Measurements from ENCODE around the gene ODAD2. TPM values are rescaled to one million over a fixed set of nuclear protein-coding genes. Genes with fewer than 3 reads are reported as not detected.

The ODAD2 gene
- total RNA-seq, 2 experiments from 2014 or later = not detected

- no peaks in the 10 kb centered on the region for H3K79me2 ChIP-seq (ENCODE audit: insufficient read depth, low read depth, low read length)
- no peaks in the 10 kb centered on the region for H3K4me1 ChIP-seq (ENCODE audit: insufficient read depth, low read length, poor library complexity, severe bottlenecking)
- no peak overlapping the region for H3K4me3 ChIP-seq (ENCODE audit: low read depth, low read length, poor library complexity, severe bottlenecking)
- no peaks in the 10 kb centered on the region for H4K20me1 ChIP-seq (ENCODE audit: insufficient read depth, low read length)
- intact Hi-C loops (cut with micrococcal nuclease; ENCODE audit: unreplicated experiment) = no loop called here
- ChIA-PET POLR2A (no interaction called here), CTCF (ENCODE audit: unreplicated experiment) (no interaction called here)
- TF ChIP-seq CTCF (conservative IDR thresholded peaks at IDR 0.05; ENCODE audit: low read length) = no peak
- no peak for TF ChIP-seq EZH2phosphoT487 (IDR thresholded peaks at IDR 0.05; ENCODE audit: borderline replicate concordance, low read depth, low read length)
- no peak for DNase-seq (ENCODE audit: low spot score)
- H2AFZ ChIP-seq (ENCODE audit: low read length) = no peak overlapping the region
- H3K27ac ChIP-seq (ENCODE audit: low read depth, low read length, poor library complexity, severe bottlenecking) = no peak overlapping the region
- H3K4me2 ChIP-seq (ENCODE audit: low read length) = no peak overlapping the region
- H3K9me2 ChIP-seq (ENCODE audit: insufficient read depth, low read length) = no peaks in the 10 kb centered on the region
- no TSS peak for BruUV-seq (replicated peaks)
- H3K9me3 ChIP-seq (ENCODE audit: low read length) = no peaks in the 10 kb centered on the region
- no peaks in the 10 kb centered on the region for H3K36me3 ChIP-seq (ENCODE audit: insufficient read depth, low read length)
Observed at GRCh38 chr10:28046579-28046978, 47.7 kb upstream of the ODAD2 start.

- intact Hi-C loops (cut with micrococcal nuclease; ENCODE audit: unreplicated experiment) = no loop called here
- CTCF ChIA-PET (ENCODE audit: unreplicated experiment) = no interaction called here
Observed at GRCh38 chr10:28043941-28044340, 45.1 kb upstream of the ODAD2 start.

GRCh38 chr10:28036587-28036986 lies 37.7 kb upstream of the ODAD2 start:
- no peaks in the 10 kb centered on the region for H3K4me1 ChIP-seq (ENCODE audit: insufficient read depth, low read length, poor library complexity, severe bottlenecking)
- H2AFZ ChIP-seq (ENCODE audit: low read length) = no peak overlapping the region
- no peaks in the 10 kb centered on the region for H3K36me3 ChIP-seq (ENCODE audit: insufficient read depth, low read length)
- H3K4me3 ChIP-seq (ENCODE audit: low read depth, low read length, poor library complexity, severe bottlenecking) = no peak overlapping the region
- TF ChIP-seq CTCF (conservative IDR thresholded peaks at IDR 0.05; ENCODE audit: low read length) (no peak), EZH2phosphoT487 (IDR thresholded peaks at IDR 0.05; ENCODE audit: borderline replicate concordance, low read depth, low read length) (no peak)
- no peaks in the 10 kb centered on the region for H4K20me1 ChIP-seq (ENCODE audit: insufficient read depth, low read length)
- CTCF ChIA-PET (ENCODE audit: unreplicated experiment) = no interaction called here
- H3K27ac ChIP-seq (ENCODE audit: low read depth, low read length, poor library complexity, severe bottlenecking) = no peak overlapping the region
- no peaks in the 10 kb centered on the region for H3K79me2 ChIP-seq (ENCODE audit: insufficient read depth, low read depth, low read length)
- no peaks in the 10 kb centered on the region for H3K9me2 ChIP-seq (ENCODE audit: insufficient read depth, low read length)
- H3K9me3 ChIP-seq (ENCODE audit: low read length) = no peaks in the 10 kb centered on the region
- no peak for DNase-seq (ENCODE audit: low spot score)
- POLR2A ChIA-PET = no interaction called here
- H3K4me2 ChIP-seq (ENCODE audit: low read length) = no peak overlapping the region
- no TSS peak for BruUV-seq (replicated peaks)
- intact Hi-C loops (cut with micrococcal nuclease; ENCODE audit: unreplicated experiment) = no loop called here

More at GRCh38 chr10:28043941-28044340, 45.1 kb upstream of the ODAD2 start:
- H3K9me3 ChIP-seq (ENCODE audit: low read length) = no peaks in the 10 kb centered on the region
- POLR2A ChIA-PET = interaction anchor here (0.6 kb wide), 1 partner anchor 1767 kb away, joined by 4 read pairs; no protein-coding TSS in a partner anchor
- H3K79me2 ChIP-seq (ENCODE audit: insufficient read depth, low read depth, low read length) = no peaks in the 10 kb centered on the region
- H3K4me3 ChIP-seq (ENCODE audit: low read depth, low read length, poor library complexity, severe bottlenecking) = no peak overlapping the region
- H3K9me2 ChIP-seq (ENCODE audit: insufficient read depth, low read length) = no peaks in the 10 kb centered on the region
- H3K4me2 ChIP-seq (ENCODE audit: low read length) = no peak overlapping the region
- H3K4me1 ChIP-seq (ENCODE audit: insufficient read depth, low read length, poor library complexity, severe bottlenecking) = no peaks in the 10 kb centered on the region
- no peaks in the 10 kb centered on the region for H3K36me3 ChIP-seq (ENCODE audit: insufficient read depth, low read length)
- no peaks in the 10 kb centered on the region for H4K20me1 ChIP-seq (ENCODE audit: insufficient read depth, low read length)
- DNase-seq (ENCODE audit: low spot score) = no peak
- TF ChIP-seq CTCF (conservative IDR thresholded peaks at IDR 0.05; ENCODE audit: low read length) (no peak), EZH2phosphoT487 (IDR thresholded peaks at IDR 0.05; ENCODE audit: borderline replicate concordance, low read depth, low read length) (no peak)
- no peak overlapping the region for H3K27ac ChIP-seq (ENCODE audit: low read depth, low read length, poor library complexity, severe bottlenecking)
- BruUV-seq (replicated peaks) = no TSS peak
- H2AFZ ChIP-seq (ENCODE audit: low read length) = no peak overlapping the region

Data from OCI-LY7 (cell line).